NCI-H2196 (cell line): ENCODE measurements around the gene NANOS2.
"Not testable (repeated sequence)": the region's sequence is repeated elsewhere in the genome, so short reads cannot be mapped to it uniquely, and the experiment has no call there.

Experiments
- DNase-seq: peaks from one replicate; lab custom pipeline; 2025; ENCODE audit not compliant: unreplicated experiment; lab: John Stamatoyannopoulos, UW

The NANOS2 gene

DNA sequence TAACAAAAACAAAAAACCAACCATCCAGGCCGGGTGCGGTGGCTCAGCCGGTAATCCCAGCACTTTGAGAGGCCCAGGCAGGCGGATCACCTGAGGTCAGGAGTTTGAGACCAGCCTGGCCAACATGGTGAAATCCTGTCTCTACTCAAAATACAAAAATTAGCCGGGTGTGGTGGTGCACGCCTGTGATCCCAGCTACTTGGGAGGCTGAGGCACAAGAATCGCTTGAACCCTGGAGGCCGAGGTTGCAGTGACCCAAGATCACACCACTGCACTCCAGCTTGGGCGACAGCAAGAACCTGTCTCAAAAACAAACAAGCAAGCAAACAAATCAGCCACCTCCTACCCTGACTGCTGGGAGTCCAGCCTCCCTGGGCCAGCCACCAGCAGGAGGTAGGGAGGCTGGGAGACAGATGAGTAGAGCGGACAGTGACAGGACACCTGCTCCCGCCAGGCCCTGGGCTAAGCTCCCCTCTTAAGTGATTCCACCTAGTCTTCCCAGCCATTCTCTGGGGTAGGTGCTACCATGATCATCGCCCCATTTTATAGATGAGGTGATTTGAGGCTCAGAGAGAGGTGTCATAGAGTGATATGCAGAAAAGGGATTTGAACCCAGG, 18.5 kb downstream of the NANOS2 start:
- not testable (repeated sequence) for DNase-seq

DNA sequence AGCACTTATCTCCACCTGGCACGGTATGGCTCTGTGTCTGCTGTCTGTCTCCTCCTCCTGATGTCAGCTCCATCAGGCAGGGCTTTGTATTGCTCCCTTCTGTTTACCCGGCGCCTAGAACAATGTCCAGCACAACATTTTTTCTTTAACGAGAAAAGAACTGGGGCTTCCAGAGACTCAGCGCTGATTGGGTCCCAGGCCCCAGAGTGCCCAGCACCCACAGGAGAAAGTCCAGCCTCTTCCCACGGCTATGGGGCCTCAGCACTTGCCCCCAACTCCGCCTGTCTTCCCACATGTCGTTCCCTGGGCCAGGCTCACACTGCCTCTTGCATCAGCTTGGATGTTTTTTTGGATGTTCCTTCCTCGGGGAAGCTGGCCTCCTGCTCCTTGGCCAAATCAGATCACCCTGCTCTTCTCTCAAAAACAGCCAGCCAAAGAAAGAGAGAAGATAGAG, 19.0 kb downstream of the NANOS2 start:
- no peak for DNase-seq

DNA sequence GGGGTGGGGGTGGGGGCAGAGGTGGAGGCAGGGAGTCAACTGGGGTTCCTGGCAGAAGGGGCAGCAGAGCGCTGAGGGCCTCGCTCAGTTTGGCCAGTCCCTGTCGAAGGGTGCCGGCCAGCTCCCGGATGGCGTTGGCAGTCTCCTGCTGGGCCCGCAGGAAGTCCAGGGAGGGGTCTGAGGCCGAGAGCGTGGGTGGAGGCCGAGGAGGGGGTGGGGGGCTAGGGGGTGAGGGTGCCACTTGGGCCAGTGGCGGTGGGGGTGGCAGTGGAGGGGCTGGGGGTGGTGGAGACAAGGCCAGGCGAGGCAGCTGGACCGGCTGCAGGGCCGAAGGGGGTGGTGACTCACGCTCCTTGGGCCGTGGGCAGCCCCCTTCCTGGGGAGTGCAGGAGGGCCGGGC, 23.7 kb downstream of the NANOS2 start:
- no peak for DNase-seq

DNA sequence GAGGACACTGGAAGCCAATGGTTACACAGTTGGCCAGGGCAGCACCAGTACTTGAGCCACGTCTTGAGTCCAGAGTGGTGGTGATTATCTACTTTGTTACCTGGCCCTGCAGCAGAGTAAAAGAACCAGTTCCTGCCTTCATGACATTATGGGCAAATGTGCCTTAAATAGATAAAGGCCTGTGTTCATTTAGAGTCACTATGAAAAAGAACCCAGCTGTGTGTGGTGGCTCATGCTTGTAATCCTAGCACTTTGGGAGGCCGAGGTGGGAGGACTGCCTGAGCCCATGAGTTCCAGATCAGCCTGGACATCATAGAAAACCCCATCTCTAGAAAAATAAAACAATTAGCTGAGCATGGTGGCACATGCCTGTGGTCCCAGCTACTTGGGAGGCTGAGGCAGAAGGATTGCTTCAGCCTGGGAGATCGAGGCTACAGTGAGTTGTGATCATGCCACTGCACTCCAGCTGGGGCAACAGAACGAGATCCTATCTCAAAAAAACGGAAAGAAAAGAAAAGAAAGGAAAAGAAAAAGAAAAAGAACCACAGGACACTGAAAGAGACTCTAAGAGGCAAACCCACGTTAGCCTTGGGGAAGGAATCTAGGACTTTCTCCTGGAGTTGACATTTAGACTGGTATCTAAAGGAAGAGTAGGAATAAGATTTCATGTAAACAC, 25.2 kb downstream of the NANOS2 start:
- no peak for DNase-seq

- DNase-seq: no peak
These were observed 27.3 kb downstream of the NANOS2 start for GRCh38 chr19:45887200-45887710.

DNA sequence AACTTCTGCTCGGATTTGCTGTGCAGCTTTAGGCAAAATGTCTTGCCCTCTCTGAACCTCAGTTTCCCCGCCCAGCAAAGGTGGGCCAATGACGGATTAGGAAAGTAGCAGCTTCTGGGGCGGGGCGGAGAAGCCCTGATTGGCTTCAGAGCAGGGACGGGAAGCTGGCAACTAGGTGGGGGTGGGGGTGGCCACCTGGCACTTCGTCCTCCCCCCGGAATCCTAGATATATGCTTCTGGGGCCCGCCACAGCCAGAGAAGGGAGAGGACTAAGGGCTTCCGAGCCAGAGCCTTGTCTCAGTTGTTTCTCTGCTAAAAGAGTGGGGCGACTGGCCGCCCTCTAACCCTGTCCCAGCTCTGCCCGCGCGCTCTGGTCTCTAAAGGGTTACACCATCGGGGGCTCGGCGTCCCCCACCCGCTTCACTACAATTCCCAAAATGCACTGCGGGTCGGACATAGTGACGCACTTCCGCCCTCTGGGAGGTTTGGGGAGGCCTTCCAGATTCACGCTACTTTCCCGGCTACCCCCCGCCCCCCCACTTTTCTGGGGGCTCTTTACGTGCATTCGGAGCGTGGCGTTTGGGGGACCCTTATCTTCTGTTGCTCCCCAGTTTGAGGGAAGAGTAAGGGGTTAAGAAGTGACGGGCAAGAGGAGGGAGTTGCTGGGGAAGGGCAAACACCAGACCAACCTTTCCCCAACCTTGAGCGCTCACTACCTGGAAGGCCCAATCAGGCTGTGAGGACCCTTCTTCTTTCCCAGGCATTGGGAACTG, 28.0 kb downstream of the NANOS2 start:
- peak; percentile 91 for DNase-seq

GRCh38 chr19:45885556-45886426, 28.8 kb downstream of the NANOS2 start, which contains the start of gene IRF2BP1:
Gene IRF2BP1, minus strand, starts transcription at chr19:45886141. Its CDS starts 367 bp downstream, at chr19:45885774.
- peak; percentile 89 for DNase-seq

GRCh38 chr19:45884682-45885555, 29.7 kb downstream of the NANOS2 start:
- DNase-seq: no peak

DNA sequence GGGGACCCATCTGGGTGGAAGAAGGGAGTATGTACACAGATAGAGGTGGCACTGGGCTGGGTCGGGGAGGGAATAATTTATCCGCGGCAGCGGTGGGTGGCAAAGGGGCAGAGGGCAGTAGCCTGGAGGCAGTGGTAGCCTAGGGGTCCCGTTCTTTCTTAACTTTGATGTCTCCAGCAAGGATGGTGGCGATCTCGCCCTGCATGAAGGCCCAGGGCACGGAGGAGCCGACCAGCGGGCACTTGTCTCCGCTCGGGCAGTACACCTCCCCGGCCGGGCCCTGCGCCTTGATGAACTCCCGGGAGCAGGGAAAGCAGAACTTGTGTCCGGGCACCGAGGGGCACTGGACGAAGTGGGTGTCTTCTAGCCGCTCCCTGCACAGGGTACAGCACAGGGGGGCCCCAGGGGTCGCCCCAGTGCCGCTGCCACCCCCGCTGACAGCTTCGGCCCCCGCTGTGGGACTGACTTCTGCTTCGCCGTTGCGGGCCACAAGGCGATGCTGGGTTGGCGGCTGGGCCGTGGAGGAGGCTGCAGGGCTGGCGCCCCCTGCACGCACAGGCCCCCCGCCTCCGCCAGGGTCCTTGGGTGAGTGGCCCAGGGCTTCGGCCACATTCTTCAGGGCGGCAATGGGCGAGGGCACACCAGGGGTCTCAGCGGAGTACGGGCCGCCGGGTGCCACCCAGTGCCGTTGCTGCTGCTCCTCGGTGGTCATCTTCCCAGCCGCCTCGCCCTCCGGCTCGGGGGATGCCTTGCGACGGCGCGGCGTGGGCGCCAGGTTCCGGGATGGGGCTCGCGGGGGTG, 30.5 kb downstream of the NANOS2 start:
- DNase-seq: no peak

DNA sequence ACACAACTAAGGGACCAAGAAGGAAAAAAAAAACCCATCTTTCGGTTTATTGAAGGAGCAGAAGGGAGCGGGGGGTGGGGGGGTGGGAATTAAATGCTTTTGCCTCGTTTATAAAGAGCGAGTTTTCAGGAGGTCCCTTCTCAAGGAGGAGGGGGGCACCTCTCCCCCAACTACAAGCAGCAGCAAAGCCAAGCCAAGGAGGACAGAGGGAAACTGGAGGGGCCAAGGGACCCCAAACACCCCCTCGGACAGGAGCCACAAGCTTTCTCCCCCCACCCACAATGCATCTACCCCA, 31.0 kb downstream of the NANOS2 start:
- DNase-seq: no peak

DNA sequence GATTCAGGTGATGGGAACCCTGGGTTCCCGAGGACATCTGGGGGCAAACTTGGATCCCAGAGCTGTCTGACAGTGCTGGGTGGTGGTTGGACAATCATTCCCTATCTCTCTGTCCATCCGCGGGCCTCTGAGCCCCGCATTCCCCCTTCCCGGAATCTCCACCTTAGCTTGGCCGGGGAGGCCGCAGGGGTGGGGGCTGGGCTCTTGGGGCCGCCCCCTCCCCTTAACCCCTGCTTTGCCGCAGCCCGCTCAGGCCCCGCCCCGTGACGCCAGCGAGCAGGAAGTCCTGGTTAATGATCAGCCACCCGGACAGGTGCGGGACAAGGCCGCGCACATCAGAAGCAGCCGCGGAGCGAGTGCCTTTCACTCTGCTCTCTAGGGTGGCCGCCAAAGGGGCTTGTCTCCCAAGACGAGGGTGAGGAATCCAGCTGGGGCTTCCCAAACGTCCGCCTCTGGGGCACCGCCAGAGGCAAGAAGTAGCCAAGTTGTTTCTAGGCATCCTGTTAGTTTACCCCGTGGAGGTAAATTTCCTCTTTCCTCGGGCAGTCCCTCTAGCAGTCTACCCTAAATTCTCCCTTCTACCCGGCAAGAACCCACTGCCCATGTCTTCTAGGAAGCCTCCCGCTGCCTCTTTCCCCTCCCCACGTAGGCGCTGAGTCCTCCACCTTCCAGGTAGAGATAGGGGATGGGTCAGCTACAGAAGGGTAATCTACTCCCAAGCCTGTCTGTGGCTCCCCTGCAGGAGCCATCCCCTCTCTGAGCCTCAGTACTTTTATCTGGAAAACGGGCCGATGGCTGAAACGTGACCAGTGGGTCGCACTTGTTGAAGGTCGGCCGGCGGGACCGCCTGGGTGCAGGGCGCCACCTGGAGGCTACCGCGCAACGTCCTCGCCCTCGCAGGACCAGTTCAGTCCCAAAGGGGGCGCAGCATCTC, 31.7 kb downstream of the NANOS2 start:
- peak; percentile 43 for DNase-seq

GRCh38 chr19:45881909-45882528, 32.6 kb downstream of the NANOS2 start:
- DNase-seq: no peak

DNA sequence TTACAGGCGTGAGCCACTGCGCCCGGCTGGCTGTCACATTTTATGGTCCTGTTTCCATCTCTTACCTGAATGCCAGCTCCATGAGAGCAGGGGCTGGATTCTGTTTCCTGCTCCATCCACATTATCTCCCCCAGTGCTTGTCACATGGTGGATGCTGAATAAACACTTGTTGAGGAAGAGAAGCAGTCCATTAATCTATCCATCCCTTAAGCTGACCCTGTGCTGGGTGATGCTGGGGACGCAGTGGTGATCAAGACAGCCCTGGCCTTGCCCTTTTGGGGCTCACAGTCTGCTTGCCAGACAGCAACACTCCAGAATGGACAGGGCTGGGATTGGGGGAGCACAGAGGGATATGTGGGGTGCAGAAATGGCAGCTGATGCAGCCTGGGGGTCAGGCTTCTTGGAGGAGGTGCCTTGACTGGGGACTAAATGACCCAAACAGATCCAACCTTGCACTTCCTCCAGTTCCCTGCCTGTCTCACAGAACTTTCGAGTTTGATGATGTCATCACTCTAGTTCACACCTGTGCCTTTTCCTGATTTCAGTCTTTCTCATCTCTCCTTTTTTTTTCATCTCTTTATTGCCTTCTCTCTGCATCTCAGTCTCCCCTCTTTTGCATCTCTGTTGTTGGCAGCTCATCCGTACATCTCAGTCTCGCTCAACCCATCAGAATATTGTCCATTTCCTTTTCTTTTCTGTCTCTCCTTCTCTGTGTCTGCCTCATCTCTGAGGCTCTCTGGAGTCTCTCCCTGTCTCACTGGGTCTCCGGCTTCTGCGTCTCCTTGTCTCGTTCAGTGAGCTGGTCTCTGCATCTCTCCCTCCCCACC, 33.3 kb downstream of the NANOS2 start:
- DNase-seq: no peak

GRCh38 chr19:45879971-45880370, 34.6 kb downstream of the NANOS2 start:
- DNase-seq: no peak

DNA sequence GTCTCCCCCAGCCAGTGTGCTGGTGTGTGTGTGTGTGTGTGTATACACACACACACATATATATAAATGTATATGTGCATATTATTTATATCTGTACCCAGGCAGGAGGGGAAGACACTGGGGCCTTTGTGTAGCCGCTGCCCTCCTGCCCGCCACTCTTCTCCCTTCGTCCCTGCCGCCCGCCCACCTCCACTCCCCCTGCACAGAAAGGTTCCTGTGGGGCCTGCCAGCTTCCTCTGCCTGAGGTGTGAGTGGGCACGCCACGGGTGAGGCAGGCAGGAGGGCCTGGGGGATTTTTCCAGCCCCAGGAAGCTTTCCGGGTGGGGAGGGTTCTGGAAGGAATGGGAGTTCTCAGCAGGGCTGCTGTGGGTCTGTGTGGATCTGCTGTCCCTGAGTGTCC, 35.5 kb downstream of the NANOS2 start:
- no peak for DNase-seq

DNA sequence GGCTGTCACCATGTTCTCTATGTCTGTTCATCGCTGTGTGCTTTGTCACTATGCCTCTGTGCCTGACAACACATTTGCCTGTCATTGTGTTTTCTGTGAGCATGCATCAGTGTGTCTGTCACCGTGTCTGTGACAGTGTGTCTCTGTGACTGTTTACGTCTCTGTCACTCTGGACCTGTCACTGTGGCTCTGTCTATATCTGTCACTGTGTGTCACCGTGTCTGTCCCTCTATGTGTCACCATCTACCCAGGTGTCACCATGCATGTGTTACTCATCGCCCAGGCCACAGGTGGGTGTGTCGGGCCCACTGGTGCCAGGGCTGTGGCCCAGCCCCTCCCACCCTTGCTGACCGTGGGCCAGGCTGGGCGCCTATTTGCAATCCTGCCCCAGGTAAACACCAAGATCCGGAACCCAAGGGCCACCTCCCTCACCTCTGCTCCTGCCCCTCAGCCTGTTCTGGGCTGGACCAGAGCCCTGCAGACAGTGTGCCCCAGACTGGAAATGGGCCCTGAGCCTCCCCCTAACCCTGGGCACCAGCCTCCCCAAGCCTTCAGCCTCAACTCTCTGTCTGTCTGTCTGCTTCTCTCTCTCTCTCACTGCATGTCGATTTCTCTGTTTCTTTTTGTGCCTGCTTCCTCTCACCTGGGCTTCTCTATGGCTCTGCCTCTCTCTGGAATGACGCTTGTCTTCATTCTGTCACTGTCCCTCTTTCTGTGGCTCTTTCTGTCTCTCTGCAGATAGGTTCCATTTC, 36.4 kb downstream of the NANOS2 start:
- DNase-seq: no peak
